H1 (cell line): ENCODE data around the gene WDR76.

Experiments
- CTCF ChIP-seq, 3 experiments: IDR thresholded peaks; 1 replicate in 2 of 3; 2 replicates in 1 of 3; pipeline versions ENCODE4 v1.5.1 to v1.6.1; 2011; ENCODE audit warnings: low read length in 3 of 3, mild to moderate bottlenecking in 3 of 3, inconsistent platforms in 2 of 3, low read depth in 1 of 3, moderate library complexity in 1 of 3; ENCODE audit not compliant: insufficient read depth in 1 of 3; ENCODE audit errors: control extremely low read depth in 1 of 3
- EP300 ChIP-seq, 2 experiments: IDR thresholded peaks; 1 replicate in 1 of 2; 2 replicates in 1 of 2; pipeline ENCODE4 v1.6.1; 2011 to 2012; ENCODE audit warnings: low read depth in 2 of 2, low read length in 2 of 2, mild to moderate bottlenecking in 2 of 2, borderline replicate concordance in 1 of 2, inconsistent platforms in 1 of 2, moderate library complexity in 1 of 2
- MAFK ChIP-seq: IDR thresholded peaks from 2 replicates; pipeline ENCODE4 v1.6.1; 2012; ENCODE audit warnings: low read depth, mild to moderate bottlenecking, improper control_type of control experiment, low read length
- MAX ChIP-seq: IDR thresholded peaks from 2 replicates; pipeline ENCODE4 v1.6.1; 2012; ENCODE audit warnings: inconsistent platforms
- POLR2A ChIP-seq, 2 experiments: IDR thresholded peaks; 1 replicate in 1 of 2; 2 replicates in 1 of 2; pipeline ENCODE4 v1.6.1; 2011; ENCODE audit warnings: low read depth in 2 of 2, low read length in 2 of 2, mild to moderate bottlenecking in 2 of 2; ENCODE audit errors: control extremely low read depth in 1 of 2
- SP2 ChIP-seq: IDR thresholded peaks from 2 replicates; pipeline ENCODE4 v1.6.1; 2012; ENCODE audit warnings: mild to moderate bottlenecking, low read length, inconsistent platforms

- TF ChIP-seq SP2 (no peak), CTCF (IDR thresholded peaks at IDR 0.05; ENCODE audit: control extremely low read depth in 1 of 3, insufficient read depth in 1 of 3, low read depth in 1 of 3, low read length in 3 of 3) (no peak), MAX (no peak), MAFK (no peak), EP300 (IDR thresholded peaks at IDR 0.05; ENCODE audit: borderline replicate concordance in 1 of 2, low read depth in 2 of 2, low read length in 2 of 2) (no peak), POLR2A (IDR thresholded peaks at IDR 0.05; ENCODE audit: control extremely low read depth in 1 of 2, low read depth in 2 of 2, low read length in 2 of 2) (no peak)
These were observed 25.8 kb downstream of the WDR76 start for GRCh38 chr15:43852607-43853006.
